ENCODE measurements around the gene ETV4.
A peak's percentile ranks its signal among the peaks of the same experiment; 100 is the strongest.

The ETV4 gene
- 0 to 0.58 (median 0.13) reads per million in 4 experiments for total RNA-seq

DNA sequence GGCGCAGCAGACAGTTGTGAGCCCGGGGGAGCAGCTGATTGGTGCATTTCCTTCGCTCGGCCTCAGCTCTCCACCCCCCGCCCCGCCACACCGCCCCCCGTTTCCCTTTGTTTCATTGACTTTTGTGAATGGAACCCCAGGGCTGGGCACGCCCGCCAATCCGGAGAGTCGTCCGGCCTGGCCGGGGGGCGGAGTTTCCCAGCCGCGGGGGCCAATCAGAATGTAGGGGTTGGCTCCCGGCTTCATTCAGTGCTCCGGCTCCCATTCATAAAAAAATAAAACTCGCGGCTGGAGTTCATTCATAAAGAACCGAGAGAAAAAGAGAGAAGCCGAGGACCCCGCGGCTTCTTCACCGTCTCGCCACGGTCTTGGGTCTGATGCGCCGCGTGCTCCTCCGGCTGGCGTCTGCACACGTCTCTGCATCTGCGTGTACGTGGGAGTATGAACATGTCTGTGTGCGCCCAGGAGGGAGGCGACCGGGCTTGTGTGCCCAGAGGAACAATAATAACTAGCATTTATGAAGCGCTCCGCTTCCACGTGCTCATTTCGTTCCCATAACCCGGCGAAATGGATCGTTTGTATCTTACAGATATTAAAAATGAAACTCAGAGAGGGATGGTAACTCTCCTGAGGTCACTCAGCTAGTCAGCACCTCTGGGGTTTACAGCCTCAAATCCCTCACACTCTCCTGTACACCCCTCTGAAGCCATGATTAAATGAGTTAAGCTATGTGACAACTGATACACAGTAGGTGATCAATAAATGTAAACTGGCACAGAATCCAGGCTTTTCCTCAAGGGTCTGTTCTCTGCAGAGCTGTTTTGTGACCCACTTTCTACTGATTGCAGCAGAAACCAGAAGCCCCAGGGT lies at the start of gene ETV4:
ETV4 (minus strand) TSS at position 22 of the 870 bp plus-strand sequence. CDS start 723 bp downstream, outside the sequence.
- DNase-seq, result peak; percentile 81

DNA sequence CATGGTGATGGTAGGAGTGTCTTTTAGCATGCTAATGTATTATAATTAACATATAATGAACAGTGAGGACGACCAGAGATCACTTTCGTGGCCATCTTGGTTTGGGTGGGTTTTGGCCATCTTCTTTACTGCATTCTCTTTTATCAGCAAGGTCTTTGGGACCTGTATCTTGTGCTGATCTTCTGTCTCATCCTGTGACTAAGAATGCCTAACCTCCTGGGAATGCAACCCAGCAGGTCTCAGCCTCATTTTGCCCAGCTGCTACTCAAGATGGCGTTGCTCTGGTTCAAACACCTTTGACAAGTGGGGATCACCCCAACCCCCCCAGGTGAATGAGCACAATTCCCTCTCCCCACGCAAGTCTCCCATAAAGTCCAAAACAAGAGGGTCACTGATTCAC lies 49.3 kb upstream of the ETV4 start:
- no peak for DNase-seq

DNA sequence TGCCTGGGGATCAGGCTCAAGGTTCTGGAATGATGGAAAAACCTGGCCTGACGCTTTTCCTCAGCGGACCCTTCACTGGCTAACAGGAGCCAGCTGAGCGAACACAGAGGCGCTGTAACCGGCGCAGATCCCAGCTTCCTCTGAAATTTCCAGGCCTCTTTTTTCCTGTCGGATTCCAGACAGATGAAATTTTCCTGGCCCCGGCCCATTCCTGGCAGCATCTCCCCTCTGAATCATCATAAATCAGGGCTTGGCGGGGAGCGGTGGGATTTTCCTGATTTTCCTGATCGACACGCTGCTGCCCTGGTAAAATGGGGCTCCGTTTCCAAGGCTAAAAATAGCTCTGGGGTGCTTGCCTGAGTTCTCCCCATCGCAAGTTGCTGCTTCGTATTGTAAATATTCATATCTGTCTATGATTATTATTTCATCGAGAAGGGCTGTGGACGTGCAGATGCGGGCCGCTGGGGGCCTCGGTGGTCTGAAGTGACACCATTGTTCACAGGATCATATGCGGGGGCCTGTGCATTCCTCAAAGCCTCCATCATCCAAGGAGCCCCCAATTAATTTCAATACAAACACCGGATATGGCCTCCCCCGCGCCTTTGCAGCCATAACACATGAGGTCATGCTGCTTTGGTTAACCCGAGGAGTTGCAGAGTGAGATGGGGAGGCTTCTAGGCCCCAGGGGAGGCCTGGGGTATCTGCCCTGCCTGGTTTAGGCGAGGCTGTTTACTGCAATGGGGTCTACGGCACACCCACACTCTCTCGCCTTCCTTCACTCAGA lies 45.8 kb upstream of the ETV4 start:
- no peak for DNase-seq

DNA sequence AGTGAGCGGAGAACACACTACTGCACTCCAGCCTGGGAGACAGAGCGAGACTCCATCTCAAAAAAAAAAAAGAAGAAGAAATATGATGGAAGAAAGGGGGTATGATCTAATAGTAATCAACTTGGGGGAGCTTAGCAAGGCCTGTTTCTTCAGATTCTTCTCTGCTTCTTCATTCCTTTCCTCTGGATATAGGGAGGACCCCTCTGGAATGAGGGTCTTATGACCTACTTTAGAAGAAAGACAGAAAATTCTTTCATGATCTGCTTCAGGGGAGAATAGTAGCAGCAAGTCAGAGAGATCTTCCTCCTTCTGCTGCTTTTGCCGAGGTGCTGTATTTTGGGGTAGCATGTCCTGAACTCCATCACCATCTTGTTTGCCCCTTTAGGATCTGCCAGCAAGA lies 44.9 kb upstream of the ETV4 start:
- no peak for DNase-seq

DNA sequence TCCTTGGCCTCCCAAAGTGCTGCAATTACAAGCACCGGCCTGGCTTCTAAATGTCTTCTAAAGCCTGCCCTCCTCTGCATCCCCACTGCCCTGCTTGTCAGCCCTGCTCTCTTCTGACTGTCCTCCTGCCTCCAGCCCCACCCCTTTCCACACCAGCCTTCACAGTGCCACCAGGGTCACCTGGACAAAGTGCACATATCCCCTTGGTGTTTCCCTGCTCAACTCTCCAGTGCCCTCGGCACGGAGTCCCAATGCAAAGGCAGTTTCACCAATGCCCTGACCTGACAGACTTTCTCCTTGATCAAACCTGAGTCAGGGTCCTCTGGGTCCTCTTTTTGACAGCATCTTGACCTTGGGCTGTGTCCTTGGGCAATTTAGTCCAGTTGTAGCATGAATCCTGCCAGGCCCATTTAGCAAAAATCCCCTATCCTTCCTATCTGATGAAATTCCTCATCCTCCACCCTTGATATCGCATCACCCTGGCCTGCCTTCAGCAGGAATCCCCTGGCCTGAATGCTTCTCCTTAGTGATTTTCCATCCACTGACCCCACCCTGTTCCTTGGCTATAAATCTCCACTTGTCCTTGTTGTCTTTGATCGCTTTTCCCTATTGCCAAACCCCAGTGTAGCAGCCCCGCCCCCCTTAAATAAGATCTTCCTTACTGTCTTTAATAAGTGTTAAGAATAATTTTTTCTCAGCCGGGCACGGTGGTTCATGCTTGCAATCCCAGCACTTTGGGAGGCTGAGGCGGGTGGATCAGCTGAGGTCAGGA lies 42.7 kb upstream of the ETV4 start:
- DNase-seq, result no peak

DNA sequence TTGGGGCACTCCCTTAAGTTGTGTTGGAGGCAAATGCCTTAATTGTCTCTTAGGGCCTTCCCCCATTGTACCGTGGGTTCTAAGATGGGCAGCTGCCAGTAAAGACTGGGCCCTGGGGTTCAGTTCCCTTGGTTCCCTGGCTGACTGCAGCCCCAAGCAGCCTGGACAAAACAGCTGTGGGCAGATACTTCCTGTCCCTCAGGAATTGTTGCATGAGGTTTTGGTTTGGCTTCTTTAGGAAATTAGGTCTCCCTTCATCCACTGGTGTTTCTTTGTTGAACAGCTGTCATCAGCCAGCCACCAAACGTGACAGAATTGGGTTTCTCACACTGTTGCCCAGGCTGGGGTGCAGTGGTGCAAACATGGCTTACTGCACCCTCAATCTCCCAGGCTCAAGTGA lies 42.0 kb upstream of the ETV4 start:
- DNase-seq, result no peak

DNA sequence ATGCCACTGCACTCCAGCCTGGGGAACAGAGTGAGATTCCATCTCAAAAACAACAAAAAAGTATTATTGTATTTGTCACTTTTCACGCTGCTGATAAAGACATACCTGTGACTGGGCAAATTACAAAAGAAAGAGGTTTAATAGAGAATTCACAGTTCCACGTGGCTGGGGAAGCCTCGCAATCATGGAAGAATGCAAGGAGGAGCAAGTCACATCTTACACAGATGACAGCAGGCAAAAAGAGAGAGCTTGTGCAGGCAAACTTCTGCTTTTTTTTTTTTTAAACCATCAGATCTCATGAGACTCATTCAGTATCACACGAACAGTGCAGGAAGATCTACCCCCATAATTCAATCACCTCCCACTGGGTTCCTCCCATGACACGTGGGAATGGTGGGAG lies 41.5 kb upstream of the ETV4 start:
- DNase-seq, result no peak

DNA sequence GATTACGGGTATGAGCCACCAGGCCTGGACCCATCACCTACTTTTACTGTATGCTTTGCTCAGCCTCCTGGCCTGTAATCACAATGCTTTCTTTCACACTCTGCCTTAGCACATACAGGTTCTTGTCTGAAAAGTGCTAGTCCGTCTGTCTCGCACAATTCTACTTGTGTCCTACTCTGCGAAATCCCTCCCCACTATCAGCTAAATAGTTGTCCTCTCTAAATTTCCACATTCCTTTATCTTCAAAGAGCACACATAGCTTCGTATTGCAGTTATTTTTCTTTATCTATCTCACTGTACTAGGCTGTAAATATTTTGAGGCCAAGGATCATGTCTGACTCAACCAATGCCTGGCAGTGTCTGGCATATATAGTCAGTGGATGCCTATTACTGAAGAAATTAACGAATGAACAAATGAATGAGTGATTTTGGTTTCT lies 38.5 kb upstream of the ETV4 start:
- DNase-seq, result no peak

DNA sequence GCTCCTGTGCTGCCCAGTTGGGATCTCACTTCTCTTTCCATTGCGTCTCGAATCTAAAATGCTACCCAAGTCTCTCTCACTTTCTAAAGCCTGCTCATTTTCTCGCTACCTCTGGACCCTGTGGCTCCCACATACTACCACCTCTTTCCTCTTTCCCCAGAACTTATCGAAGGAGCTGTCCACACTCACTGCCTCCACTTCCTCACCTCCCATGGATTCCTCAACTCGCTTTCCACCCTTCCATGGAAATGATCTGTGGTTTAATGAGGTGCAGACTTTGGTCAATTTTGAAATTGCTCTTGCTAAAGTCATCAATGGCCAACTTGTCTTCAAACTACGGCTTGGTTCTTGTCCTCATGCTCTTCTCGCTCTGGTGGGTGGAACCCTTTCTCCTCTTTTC lies 37.2 kb upstream of the ETV4 start:
- no peak for DNase-seq

DNA sequence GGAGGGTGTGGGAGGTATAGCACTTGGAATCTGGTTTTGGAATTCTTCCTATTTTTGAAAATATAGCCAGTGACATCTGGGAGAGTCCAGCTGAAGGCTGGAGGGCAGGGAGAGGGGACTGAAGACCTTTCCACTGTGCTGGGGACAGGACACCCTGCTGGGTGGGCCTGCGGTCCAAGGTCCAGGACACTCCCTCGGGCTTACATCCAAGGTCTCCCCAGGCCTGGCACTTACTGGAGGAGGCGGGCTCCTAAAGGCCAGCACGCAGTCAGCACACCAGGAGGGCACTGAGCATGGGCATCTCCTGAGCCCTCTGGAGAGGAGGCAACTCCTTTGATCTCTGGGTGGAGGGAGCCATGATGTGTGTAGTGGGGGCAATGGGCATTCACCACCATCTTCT lies 35.5 kb upstream of the ETV4 start:
- no peak for DNase-seq

DNA sequence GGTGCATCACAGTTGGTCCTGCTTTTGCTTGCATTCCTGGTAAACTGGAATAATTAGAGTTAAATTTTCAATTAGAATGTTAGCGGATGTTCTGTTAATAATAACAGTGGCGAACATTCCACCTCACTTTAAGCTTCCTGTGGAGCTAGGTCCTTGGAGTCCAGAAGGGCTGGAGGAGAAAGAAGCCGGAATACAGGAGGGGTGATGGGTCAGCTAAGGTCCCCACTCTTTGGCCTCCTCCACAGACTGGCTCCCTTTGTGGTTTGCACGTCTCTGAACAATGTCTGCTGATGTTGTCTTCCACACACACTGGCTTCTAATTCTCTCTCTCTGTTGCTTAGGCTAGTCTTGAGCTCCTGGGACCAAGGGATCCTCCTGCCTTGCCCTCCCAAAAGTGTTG lies 35.0 kb upstream of the ETV4 start:
- DNase-seq, result no peak

DNA sequence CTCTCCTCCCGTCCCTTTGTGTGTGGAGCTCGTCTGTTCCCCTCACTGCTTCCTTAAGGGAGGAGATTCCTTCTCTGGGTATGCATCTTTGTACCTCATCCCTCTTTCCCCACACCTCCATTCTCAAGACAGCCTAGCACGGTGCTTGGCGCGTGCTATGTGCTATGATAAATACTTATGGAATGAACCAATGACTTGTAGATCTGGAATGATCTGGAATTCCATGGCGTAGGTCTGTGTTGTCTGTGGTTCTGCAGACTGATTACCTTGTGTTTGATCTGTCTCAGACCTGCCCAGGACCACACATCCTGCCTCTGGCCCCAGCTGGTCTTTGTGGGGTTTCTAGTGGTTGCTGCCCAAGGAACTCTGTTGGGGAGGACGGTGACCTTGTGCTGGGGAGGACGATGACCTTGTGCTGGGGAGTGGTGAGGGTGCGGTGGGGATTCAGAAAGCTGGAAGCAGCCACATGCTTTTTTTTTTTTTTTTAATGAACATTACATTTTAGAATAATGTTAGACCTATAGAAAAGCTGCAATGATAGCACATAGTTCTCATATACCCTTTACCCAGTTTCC lies 33.5 kb upstream of the ETV4 start:
- no peak for DNase-seq

DNA sequence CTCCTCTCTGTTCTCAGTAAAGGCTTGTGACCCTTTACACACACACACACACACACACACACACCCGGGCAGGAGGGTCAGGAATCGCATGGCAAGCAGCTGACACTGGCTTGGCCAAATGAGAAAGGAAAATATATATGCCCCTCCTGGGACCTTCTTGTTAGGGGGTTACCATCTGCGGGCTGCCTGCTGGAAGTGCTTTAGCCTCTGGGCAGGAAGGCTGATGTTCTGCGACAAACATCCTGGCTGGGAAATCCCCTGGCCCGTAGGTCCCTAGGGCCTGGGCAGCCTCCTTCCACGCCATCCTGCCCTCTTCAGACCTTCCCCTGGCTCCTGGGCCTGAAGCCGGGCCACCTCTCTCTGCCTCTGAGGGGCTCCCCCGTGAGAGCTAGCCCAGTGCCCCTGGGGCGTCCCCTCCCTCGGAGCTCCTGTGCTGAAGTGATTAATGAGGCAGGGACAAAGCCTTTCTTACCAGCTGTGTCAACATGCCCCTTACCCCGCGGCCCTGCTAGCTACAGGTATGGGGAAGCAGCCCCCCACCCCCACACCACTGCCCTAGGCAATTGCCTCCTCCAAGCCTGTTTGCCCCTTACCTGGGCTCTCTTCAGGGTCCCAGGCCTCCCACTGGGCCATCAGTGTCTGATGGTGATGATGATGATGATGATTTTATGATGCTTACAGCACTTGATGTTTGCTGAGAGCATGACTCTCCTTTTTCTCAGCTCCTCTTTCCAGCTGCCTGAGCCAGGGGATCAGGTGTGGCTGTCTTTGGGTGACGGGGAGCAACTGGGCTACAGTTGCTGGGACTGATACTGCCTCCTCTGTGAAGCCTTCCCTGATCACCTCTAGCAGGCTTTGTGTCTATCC lies 32.8 kb upstream of the ETV4 start:
- DNase-seq, result no peak

DNA sequence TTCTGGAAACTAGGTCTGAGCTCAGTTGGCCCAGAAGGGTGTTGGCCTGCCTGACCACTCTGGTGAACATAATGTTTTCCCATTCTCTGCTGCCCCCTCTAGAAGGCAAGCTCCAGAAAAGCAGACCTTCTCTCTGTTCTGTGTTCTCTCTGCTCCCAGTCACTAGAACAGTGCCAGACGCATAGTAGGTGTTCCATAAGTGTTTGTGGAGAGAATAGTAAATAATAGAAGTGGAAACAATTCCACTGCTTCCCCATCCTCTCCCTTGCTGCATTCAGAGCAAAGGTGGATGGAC lies 32.2 kb upstream of the ETV4 start:
- no peak for DNase-seq

DNA sequence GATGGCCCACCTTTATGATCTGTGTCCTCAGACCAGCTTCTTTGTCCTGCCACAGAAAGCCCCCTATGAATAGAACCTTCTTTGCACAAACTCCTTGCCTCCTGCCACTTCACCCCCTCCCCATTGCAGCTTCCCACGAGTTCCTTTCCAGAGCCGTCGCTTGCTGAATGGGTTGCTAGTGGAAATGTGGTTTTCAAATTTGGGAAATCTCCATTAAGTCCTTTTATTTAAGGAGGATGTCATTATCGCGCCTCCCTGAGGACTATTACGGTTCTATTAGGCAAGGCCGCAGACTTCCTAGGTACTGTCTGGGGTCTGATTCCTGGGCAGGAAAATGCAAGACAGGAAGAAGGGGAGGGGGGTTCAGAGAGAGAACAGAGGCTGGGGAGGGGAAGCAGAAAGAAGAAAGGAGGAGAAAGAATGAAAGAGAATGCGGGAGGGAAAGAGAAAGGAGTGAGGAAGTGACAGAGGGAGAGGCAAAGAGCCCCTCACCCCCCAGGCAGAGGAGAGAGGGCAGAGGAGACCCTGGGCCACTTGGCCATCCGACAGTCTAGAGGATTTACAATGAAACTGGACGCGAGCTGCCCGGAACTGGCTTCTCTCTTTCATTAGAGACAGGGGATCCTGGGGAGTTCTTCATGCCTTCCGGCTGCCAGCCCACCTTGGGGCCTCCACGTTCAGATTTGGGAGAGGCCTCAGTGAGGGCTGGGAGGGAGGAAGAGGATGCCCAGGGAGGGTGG lies 31.7 kb upstream of the ETV4 start:
- no peak for DNase-seq

DNA sequence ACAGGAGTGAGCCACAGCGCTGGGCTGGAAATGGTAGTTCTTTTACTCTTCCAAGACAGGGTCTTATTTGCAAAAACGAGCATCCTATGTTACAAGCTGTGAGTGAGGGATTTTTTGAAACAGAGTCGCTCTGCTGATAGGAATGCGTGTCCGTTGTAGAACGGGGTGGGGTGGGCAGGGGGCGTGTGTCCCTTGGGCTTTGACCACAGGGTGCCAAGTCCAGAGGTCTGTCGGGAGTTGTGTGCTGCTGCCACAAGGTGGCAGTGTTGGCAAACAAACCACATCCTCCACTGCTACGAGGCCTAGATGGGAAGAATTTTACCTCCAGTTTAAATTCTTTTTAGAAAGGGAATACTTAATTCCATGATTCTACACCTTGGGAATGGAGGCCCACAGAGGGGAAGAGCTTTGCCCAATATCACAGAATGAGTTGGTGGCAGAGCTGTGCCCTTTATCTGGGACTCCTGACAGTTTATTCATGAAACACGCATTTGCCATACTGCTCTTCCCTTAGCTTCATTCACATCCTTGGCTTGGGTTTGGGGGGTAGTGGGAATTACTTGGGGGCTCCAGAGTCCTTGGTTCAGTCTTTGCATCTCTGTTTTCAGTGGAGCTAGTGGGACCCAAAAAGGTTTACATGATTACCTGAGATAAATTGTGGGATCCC lies 30.6 kb upstream of the ETV4 start:
- DNase-seq, result peak; percentile 38

DNA sequence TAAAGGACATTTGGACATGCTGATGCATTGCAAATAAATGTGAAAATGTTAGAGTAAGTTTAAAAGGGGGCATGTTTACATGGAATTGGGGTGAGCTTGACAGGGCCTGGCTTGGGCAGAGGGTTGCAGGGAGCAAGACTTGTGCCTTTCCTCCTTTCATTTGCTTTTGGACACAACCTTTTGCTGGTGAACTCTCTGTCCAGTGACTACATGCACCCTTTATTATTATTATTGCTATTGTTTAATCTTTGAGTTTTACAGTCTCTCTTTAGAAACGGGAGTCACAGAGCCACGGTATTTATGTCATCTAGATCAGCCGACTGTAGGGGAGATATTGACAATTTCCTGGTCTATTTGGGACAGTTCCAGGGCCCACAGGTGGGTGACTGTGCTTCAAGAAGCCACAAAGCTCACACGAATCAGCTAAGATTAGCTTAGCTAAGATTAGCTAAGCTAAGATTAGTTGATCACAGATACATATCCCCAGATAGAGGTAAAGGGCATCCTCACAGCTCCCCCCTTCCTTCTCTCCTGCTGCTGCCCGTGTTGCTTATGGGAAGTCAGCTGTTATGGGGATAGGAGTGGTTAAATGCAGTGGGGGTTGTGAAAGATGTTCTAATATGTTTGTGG lies 28.9 kb upstream of the ETV4 start:
- no peak for DNase-seq

DNA sequence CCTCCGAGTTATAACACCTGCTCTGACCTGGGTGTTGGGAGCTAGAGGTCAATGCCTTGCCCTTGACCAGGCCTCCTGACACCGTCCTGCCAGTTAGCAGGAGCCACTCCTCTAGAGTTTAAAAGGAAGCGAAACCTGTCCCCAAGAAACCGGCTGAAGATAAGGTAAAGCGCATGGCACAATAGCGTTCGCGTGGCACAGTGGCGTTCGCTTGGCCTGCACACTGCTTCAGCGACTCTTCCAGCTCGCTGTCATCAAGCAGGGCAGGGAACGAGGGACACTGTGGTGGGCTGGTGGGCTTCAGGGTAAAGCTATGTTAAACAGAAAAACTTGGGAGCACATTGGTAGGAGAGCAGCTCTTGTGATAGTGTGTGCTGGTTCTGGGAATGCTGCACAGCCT lies 28.2 kb upstream of the ETV4 start:
- no peak for DNase-seq

DNA sequence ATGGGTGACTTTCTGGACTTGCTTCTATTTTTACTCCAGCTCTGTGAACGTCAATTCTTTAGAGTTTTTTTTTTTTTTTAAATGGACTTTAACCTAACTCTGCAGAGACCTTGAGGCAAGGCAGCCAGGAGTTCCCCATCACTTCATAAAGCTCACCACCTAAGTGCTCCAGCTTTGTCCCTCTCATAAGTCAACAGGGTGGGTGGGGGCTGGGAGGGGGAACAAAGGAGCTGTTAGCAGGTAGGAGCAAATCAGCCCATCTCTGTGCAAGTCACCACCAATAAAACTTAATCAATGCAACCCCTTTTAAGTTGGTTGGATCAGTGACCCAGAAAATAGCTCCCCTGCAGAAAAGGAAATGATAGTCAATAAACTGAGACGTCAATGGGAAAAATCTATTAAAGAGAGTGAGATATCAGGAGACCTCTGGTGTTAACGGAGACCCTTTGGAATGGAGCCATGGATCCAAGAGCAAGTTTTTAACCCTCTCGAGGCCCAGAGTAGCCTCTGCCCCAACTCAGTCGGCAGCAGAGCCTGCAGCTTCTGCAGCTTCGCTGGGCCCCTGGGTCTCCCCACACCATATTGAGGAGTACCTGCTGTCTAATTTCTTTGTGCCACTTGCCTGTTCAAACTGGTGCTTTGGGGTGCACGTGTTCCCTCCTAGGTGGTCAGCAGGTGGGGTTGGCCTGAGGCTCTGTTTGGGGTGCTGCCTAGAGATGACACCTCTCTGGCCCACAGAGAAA lies 27.6 kb upstream of the ETV4 start:
- DNase-seq, result no peak

Measured in effector CD8-positive, alpha-beta T cell (primary cell).